ENCODE data around the gene ZNF132.
A peak's percentile ranks its signal among the peaks of the same experiment; 100 is the strongest.

The ZNF132 gene

GRCh38 chr19:58385891-58386575, 53.9 kb downstream of the ZNF132 start:
- Histone ChIP-seq H3K27me3 (ENCODE audit: control insufficient read depth, insufficient read depth, low read length) (no peaks in the 10 kb centered on the region), H3K9ac (ENCODE audit: low read depth, low read length) (peak overlapping the region; percentile 97), H3K36me3 (ENCODE audit: control insufficient read depth, insufficient read depth, low read length) (peaks cover 29% of the 10 kb centered on the region), H3K4me1 (ENCODE audit: control insufficient read depth, insufficient read depth, low read length) (peaks cover 8% of the 10 kb centered on the region), H3K9me3 (ENCODE audit: control insufficient read depth, insufficient read depth, low read length) (no peaks in the 10 kb centered on the region), H3K4me3 (ENCODE audit: low read depth, low read length) (peak overlapping the region; percentile 75), H3K27ac (ENCODE audit: low read depth, low read length) (peak overlapping the region; percentile 100)

GRCh38 chr19:58385313-58385890, 54.6 kb downstream of the ZNF132 start:
- Histone ChIP-seq H3K4me3 (ENCODE audit: low read depth, low read length) (peak overlapping the region; percentile 75), H3K9me3 (ENCODE audit: control insufficient read depth, insufficient read depth, low read length) (no peaks in the 10 kb centered on the region), H3K27ac (ENCODE audit: low read depth, low read length) (peak overlapping the region; percentile 100), H3K27me3 (ENCODE audit: control insufficient read depth, insufficient read depth, low read length) (no peaks in the 10 kb centered on the region), H3K4me1 (ENCODE audit: control insufficient read depth, insufficient read depth, low read length) (peaks cover 8% of the 10 kb centered on the region), H3K9ac (ENCODE audit: low read depth, low read length) (peak overlapping the region; percentile 97), H3K36me3 (ENCODE audit: control insufficient read depth, insufficient read depth, low read length) (peaks cover 23% of the 10 kb centered on the region)

GRCh38 chr19:58382997-58383603, 56.9 kb downstream of the ZNF132 start:
- H3K27me3 ChIP-seq (ENCODE audit: control insufficient read depth, insufficient read depth, low read length) = no peaks in the 10 kb centered on the region
- no peak overlapping the region for H3K9ac ChIP-seq (ENCODE audit: low read depth, low read length)
- H3K9me3 ChIP-seq (ENCODE audit: control insufficient read depth, insufficient read depth, low read length) = no peaks in the 10 kb centered on the region
- peaks cover 3% of the 10 kb centered on the region for H3K36me3 ChIP-seq (ENCODE audit: control insufficient read depth, insufficient read depth, low read length)
- no peak overlapping the region for H3K4me3 ChIP-seq (ENCODE audit: low read depth, low read length)
- H3K27ac ChIP-seq (ENCODE audit: low read depth, low read length) = no peak overlapping the region
- H3K4me1 ChIP-seq (ENCODE audit: control insufficient read depth, insufficient read depth, low read length) = peaks cover 8% of the 10 kb centered on the region
